Kidney capillary endothelial cell (primary cell): ENCODE measurements around the gene DDIT4.

ENCODE experiments used
- DNase-seq: peaks from one replicate; pipeline ENCODE4 v3.0.0-alpha.2; 2018; ENCODE audit warnings: low spot score

DDIT4 gene

GRCh38 chr10:72316748-72317435 lies 43.2 kb downstream of the DDIT4 start:
- DNase-seq: peak; percentile 50

GRCh38 chr10:72318418-72319262 lies 44.9 kb downstream of the DDIT4 start:
- no peak for DNase-seq

- peak; percentile 99 for DNase-seq
Measured at GRCh38 chr10:72319416-72320254, 45.9 kb downstream of the DDIT4 start.

GRCh38 chr10:72320676-72321247 lies 47.0 kb downstream of the DDIT4 start:
- DNase-seq: peak; percentile 98

GRCh38 chr10:72321248-72322029 lies 47.7 kb downstream of the DDIT4 start:
- DNase-seq: no peak

GRCh38 chr10:72322030-72322279 lies 48.2 kb downstream of the DDIT4 start:
- DNase-seq: no peak

- no peak for DNase-seq
Measured at GRCh38 chr10:72322280-72323058, 48.7 kb downstream of the DDIT4 start.

GRCh38 chr10:72323108-72323749 lies 49.5 kb downstream of the DDIT4 start:
- no peak for DNase-seq

- DNase-seq: no peak
Measured at GRCh38 chr10:72323771-72324191, 50.1 kb downstream of the DDIT4 start.
